Measurements from ENCODE around the gene NFKBIE. TPM values are rescaled to one million over a fixed set of nuclear protein-coding genes. Genes with fewer than 3 reads are reported as not detected.

The NFKBIE gene
- total and polyA plus RNA-seq, 9 of the 15 experiments (the other 6 are each of a cell fraction or from before 2014, with no cell fraction given), result 2.1 to 16.4 (median 11.7) TPM

DNA sequence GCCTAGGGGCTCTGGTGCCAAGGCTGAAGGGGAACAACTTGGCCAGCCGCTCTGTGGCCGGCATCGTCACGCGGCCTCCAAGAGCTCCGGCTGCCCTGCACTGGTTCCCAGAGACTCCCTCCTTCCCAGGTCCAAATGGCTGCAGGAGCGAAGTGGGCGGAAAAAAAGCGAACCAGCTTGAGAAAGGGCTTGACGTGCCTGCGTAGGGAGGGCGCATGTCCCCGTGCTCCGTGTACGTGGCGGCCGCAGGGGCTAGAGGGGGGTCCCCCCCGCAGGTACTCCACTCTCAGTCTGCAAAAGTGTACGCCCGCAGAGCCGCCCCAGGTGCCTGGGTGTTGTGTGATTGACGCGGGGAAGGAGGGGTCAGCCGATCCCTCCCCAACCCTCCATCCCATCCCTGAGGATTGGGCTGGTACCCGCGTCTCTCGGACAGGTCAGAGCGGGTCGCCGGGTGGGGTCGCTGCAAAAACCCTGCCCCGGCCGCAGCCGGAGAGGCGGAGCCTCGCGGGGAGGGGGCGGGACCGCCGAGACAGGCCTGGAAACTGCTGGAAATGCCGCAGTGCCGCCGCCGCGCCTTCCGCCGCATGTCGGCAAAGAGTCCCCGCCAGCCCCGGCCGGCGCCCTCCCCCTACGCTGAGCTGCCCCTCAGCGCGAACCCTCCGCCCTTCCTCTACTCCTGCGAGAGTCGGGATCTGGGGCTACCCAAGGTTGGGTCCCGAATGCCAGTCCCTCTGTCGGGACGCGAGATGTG, 19.3 kb downstream of the NFKBIE start (continued):
- peak; percentile 31; the same call in 1 of the 2 replicates for TF ChIP-seq ARID1B (IDR thresholded peaks at IDR 0.05)
- no peak for TF ChIP-seq MECOM (CRISPR knock-in tag; IDR thresholded peaks at IDR 0.05)
- TF ChIP-seq, protein P1, sequence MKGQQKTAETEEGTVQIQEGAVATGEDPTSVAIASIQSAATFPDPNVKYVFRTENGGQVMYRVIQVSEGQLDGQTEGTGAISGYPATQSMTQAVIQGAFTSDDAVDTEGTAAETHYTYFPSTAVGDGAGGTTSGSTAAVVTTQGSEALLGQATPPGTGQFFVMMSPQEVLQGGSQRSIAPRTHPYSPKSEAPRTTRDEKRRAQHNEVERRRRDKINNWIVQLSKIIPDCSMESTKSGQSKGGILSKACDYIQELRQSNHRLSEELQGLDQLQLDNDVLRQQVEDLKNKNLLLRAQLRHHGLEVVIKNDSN (CRISPR knock-in tag; IDR thresholded peaks at IDR 0.05), result peak; percentile 52; the same call in 1 of the 2 replicates
- no peak for TF ChIP-seq FOXJ3 (CRISPR knock-in tag; IDR thresholded peaks at IDR 0.05)
- TF ChIP-seq, protein P2, sequence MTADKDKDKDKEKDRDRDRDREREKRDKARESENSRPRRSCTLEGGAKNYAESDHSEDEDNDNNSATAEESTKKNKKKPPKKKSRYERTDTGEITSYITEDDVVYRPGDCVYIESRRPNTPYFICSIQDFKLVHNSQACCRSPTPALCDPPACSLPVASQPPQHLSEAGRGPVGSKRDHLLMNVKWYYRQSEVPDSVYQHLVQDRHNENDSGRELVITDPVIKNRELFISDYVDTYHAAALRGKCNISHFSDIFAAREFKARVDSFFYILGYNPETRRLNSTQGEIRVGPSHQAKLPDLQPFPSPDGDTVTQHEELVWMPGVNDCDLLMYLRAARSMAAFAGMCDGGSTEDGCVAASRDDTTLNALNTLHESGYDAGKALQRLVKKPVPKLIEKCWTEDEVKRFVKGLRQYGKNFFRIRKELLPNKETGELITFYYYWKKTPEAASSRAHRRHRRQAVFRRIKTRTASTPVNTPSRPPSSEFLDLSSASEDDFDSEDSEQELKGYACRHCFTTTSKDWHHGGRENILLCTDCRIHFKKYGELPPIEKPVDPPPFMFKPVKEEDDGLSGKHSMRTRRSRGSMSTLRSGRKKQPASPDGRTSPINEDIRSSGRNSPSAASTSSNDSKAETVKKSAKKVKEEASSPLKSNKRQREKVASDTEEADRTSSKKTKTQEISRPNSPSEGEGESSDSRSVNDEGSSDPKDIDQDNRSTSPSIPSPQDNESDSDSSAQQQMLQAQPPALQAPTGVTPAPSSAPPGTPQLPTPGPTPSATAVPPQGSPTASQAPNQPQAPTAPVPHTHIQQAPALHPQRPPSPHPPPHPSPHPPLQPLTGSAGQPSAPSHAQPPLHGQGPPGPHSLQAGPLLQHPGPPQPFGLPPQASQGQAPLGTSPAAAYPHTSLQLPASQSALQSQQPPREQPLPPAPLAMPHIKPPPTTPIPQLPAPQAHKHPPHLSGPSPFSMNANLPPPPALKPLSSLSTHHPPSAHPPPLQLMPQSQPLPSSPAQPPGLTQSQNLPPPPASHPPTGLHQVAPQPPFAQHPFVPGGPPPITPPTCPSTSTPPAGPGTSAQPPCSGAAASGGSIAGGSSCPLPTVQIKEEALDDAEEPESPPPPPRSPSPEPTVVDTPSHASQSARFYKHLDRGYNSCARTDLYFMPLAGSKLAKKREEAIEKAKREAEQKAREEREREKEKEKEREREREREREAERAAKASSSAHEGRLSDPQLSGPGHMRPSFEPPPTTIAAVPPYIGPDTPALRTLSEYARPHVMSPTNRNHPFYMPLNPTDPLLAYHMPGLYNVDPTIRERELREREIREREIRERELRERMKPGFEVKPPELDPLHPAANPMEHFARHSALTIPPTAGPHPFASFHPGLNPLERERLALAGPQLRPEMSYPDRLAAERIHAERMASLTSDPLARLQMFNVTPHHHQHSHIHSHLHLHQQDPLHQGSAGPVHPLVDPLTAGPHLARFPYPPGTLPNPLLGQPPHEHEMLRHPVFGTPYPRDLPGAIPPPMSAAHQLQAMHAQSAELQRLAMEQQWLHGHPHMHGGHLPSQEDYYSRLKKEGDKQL (CRISPR knock-in tag; IDR thresholded peaks at IDR 0.05; ENCODE audit: borderline replicate concordance), result 0 out of 2 replicates have a peak, but pooled peaks have one; percentile 57
- no peak for TF ChIP-seq ERF (CRISPR knock-in tag; IDR thresholded peaks at IDR 0.05)
- TF ChIP-seq RAD21 (CRISPR knock-in tag; conservative IDR thresholded peaks at IDR 0.05 in 1 of 2, IDR thresholded peaks at IDR 0.05 in 1 of 2), result peak in 1 of 2 experiments; percentile 6; a peak in 1 of 4 replicates
- no peak for TF ChIP-seq POLR2AphosphoS5 (IDR thresholded peaks at IDR 0.05; ENCODE audit: control insufficient read depth, insufficient read depth, low read depth, low read length)
- TF ChIP-seq CHD4 (IDR thresholded peaks at IDR 0.05; ENCODE audit: insufficient read depth, insufficient replicate concordance, low read depth, low read length, poor library complexity, severe bottlenecking), result peak; percentile 62
- TF ChIP-seq, protein P3, sequence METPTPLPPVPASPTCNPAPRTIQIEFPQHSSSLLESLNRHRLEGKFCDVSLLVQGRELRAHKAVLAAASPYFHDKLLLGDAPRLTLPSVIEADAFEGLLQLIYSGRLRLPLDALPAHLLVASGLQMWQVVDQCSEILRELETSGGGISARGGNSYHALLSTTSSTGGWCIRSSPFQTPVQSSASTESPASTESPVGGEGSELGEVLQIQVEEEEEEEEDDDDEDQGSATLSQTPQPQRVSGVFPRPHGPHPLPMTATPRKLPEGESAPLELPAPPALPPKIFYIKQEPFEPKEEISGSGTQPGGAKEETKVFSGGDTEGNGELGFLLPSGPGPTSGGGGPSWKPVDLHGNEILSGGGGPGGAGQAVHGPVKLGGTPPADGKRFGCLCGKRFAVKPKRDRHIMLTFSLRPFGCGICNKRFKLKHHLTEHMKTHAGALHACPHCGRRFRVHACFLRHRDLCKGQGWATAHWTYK (CRISPR knock-in tag; IDR thresholded peaks at IDR 0.05), result peak; percentile 81; the same call in 1 of the 2 replicates
- TF ChIP-seq MED1 (CRISPR knock-in tag; IDR thresholded peaks at IDR 0.05; ENCODE audit: borderline replicate concordance), result no peak
- no peak for TF ChIP-seq GTF2E2 (tag; IDR thresholded peaks at IDR 0.05)
- no peak for TF ChIP-seq ESRRB (CRISPR knock-in tag; IDR thresholded peaks at IDR 0.05; ENCODE audit: borderline replicate concordance)
- no peak for TF ChIP-seq ZNF561 (CRISPR knock-in tag; conservative IDR thresholded peaks at IDR 0.05)
- no peak for TF ChIP-seq SRSF1 (IDR thresholded peaks at IDR 0.05; ENCODE audit: low read depth, low read length)
- TF ChIP-seq HMG20B (CRISPR knock-in tag; IDR thresholded peaks at IDR 0.05), result no peak
- no peak for TF ChIP-seq ZNF586 (CRISPR knock-in tag; conservative IDR thresholded peaks at IDR 0.05)
- TF ChIP-seq ZSCAN32 (CRISPR knock-in tag; IDR thresholded peaks at IDR 0.05), result no peak
- TF ChIP-seq PHF20 (IDR thresholded peaks at IDR 0.05; ENCODE audit: partially characterized antibody), result peak; percentile 64
- no peak for TF ChIP-seq TRIM28 (IDR thresholded peaks at IDR 0.05)
- TF ChIP-seq ZNF41 (CRISPR knock-in tag; conservative IDR thresholded peaks at IDR 0.05), result no peak
